ENCODE results near the gene STOML2. TPM values are rescaled to one million over a fixed set of nuclear protein-coding genes. Genes with fewer than 3 reads are reported as not detected.

STOML2 gene
- polyA plus RNA-seq, 1 donor (not counting 4 experiments of a cell fraction or from before 2014, with no cell fraction given), result 149 TPM

GRCh38 chr9:35114113-35114839 is 11.3 kb upstream of the STOML2 start:
- peaks cover 39% of the 10 kb centered on the region for H3K79me2 ChIP-seq (ENCODE audit: control insufficient read depth, insufficient read depth, low read length)
- peak overlapping the region; percentile 67 for H3K9ac ChIP-seq (ENCODE audit: control insufficient read depth, extremely low read depth, insufficient read depth, low read length)
- DNase-seq (ENCODE audit: low read depth, low spot score), result peak; percentile 85
- H3K4me1 ChIP-seq (ENCODE audit: control insufficient read depth, extremely low read depth, insufficient read depth, low read length), result peaks cover 43% of the 10 kb centered on the region
- no peaks in the 10 kb centered on the region for H3K9me1 ChIP-seq (ENCODE audit: control insufficient read depth, extremely low read depth, insufficient read depth, low read length)
- peak overlapping the region; percentile 70 for H3K4me2 ChIP-seq (ENCODE audit: control insufficient read depth, extremely low read depth, insufficient read depth, low read depth, low read length)
- peak; percentile 97 for FAIRE-seq
- H3K27ac ChIP-seq (ENCODE audit: control insufficient read depth, insufficient read depth, low read length), result peak overlapping the region; percentile 84
- H3K27me3 ChIP-seq (ENCODE audit: control insufficient read depth, extremely low read depth, insufficient read depth, low read length), result no peaks in the 10 kb centered on the region
- H2AFZ ChIP-seq (ENCODE audit: control insufficient read depth, low read length), result peak overlapping the region; percentile 5
- peaks cover 13% of the 10 kb centered on the region for H4K20me1 ChIP-seq (ENCODE audit: control insufficient read depth, extremely low read depth, insufficient read depth, low read length)
- dilution Hi-C loops (cut with MboI; ENCODE audit: extremely low pct_ligation_motif_present, low sequenced_read_pairs), result no loop called here
- no peaks in the 10 kb centered on the region for H3K9me3 ChIP-seq (ENCODE audit: control insufficient read depth, low read depth, low read length)
- TF ChIP-seq EZH2 (IDR thresholded peaks at IDR 0.05; ENCODE audit: low read length) (no peak), CTCF (optimal IDR thresholded peaks at IDR 0.05 in 1 of 3, IDR thresholded peaks at IDR 0.05 in 1 of 3, conservative IDR thresholded peaks at IDR 0.05 in 1 of 3; ENCODE audit: extremely low read depth in 1 of 3, insufficient read depth in 2 of 3, low read length in 3 of 3) (no peak)
- peaks cover 0 to 4% of the 10 kb centered on the region in 2 experiments for H3K36me3 ChIP-seq (ENCODE audit: control insufficient read depth in 2 of 2, extremely low read depth in 1 of 2, insufficient read depth in 2 of 2, low read length in 2 of 2)
- peak overlapping the region; percentile 64 to 84 (median 82) for H3K4me3 ChIP-seq (ENCODE audit: control insufficient read depth in 2 of 3, extremely low read depth in 1 of 3, insufficient read depth in 2 of 3, low read depth in 1 of 3, low read length in 3 of 3)

DNA sequence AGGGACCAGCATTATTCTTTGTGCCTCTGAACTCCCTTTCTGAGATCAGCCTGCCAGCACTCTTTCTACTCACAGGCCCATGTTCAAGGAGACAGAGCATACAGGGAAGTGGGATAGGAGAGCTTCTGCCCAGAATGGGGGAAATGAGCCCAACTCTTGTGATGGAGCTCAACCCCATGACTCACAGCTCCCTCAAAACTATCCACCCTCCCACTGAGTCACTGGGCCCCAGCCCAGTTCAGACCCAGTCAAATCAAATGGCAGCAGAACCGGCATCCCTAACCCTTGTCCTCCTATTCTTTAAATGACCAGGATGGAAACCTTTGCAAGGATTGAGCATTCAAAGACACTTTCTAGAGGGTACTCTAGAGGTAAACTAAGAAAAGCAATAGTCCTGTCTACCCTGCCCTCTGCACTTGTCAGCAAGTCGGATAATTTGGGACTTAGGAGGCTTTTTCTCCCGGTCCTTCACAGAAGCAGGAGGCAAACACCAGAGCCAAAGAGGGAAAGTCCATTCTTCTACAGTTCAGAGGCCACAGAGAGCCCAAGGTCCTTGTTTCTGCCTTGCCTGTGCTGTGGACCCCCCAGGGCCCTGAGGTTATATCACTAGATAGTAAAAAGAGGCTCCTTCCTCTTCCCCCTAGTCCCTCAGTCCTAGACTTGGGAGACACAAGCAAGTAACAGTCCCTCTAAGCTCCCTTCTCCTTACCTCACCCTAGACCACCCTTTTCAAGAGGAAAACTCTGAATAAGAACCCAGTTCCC is 9.5 kb upstream of the STOML2 start:
- Histone ChIP-seq H3K9me1 (ENCODE audit: control insufficient read depth, extremely low read depth, insufficient read depth, low read length) (no peaks in the 10 kb centered on the region), H3K9ac (ENCODE audit: control insufficient read depth, extremely low read depth, insufficient read depth, low read length) (peak overlapping the region; percentile 65), H3K9me3 (ENCODE audit: control insufficient read depth, low read depth, low read length) (no peaks in the 10 kb centered on the region), H3K27ac (ENCODE audit: control insufficient read depth, insufficient read depth, low read length) (peak overlapping the region; percentile 83), H3K4me3 (ENCODE audit: control insufficient read depth in 2 of 3, extremely low read depth in 1 of 3, insufficient read depth in 2 of 3, low read depth in 1 of 3, low read length in 3 of 3) (peak overlapping the region; percentile 32 to 70 (median 64)), H3K27me3 (ENCODE audit: control insufficient read depth, extremely low read depth, insufficient read depth, low read length) (no peaks in the 10 kb centered on the region), H3K36me3 (ENCODE audit: control insufficient read depth in 2 of 2, extremely low read depth in 1 of 2, insufficient read depth in 2 of 2, low read length in 2 of 2) (peaks cover 11 to 14% of the 10 kb centered on the region in 2 experiments), H4K20me1 (ENCODE audit: control insufficient read depth, extremely low read depth, insufficient read depth, low read length) (peaks cover 13% of the 10 kb centered on the region), H2AFZ (ENCODE audit: control insufficient read depth, low read length) (no peak overlapping the region), H3K4me1 (ENCODE audit: control insufficient read depth, extremely low read depth, insufficient read depth, low read length) (peaks cover 43% of the 10 kb centered on the region), H3K4me2 (ENCODE audit: control insufficient read depth, extremely low read depth, insufficient read depth, low read depth, low read length) (peak overlapping the region; percentile 91), H3K79me2 (ENCODE audit: control insufficient read depth, insufficient read depth, low read length) (peaks cover 48% of the 10 kb centered on the region)
- TF ChIP-seq EZH2 (IDR thresholded peaks at IDR 0.05; ENCODE audit: low read length), result no peak
- FAIRE-seq (no peak), DNase-seq (ENCODE audit: low read depth, low spot score) (no peak)
- dilution Hi-C loops (cut with MboI; ENCODE audit: extremely low pct_ligation_motif_present, low sequenced_read_pairs), result no loop called here
